Stimulated activated CD8-positive, alpha-beta memory T cell treated with anti-CD3 and anti-CD28 coated beads, Interleukin-4, amount 100 ng/mL, for 1 hour (primary cell): ENCODE results near the gene HLA-DMA.

ENCODE experiments used
- DNase-seq, 2 donors: peaks; one replicate each; pipeline ENCODE4 v3.0.0-alpha.2; 2020; ENCODE audit warnings: low read depth in 2 of 2, low spot score in 1 of 2

The HLA-DMA gene

DNA sequence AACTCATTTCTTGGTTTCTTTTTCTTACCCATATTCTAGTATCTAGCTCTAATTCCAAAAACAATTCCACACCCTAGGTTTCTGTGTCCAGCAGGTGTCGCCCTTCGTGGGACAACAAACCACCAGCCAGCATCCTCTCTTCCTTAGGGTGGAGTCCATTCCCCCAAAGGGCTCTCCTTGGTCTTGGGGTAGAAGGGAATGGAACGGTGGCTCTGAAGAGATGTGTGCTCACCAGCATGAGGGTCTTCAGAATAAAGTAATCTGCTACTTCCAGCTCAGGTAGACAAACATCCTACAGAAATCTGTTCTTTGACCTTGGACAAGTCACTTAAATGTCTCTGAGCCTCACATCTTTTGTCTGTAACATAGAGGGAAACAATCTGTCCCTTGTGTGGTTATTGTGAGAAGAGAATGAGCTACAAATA is 19.2 kb downstream of the HLA-DMA start:
- peak; percentile 60 to 63 for DNase-seq

DNA sequence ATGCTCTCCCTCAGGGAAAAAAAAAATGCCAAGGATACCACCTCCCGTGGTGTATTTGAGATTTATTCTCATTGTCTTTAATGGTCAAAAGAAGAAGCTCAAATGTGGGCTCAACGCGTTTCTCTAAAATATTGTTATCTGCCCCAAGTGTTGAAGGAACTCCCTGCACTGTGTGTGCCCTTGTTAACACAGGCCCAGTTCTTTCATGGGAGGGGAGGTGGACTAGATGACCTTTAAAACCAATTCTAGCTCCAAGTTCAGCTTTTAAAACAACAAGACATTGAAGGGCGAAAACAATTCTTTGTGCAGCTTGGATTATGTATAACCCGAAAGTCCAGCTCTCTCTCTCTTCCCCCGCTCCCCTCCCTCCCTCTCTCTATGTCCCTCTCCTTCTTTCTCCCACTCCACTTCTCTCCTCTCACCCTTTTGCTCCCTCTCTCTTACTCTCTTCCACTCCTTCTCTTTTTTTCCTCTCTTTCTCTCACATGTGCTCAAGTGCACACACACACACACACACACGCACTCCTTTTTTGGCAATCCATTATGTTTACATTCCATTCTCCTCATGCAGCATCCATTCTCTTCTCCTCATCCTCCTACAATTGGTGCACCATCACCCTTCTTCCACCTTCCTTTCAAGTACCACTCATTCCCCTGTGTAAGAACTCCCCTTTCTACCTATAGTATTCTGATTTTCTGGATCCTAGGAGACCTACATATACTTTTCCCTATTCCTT is 20.6 kb downstream of the HLA-DMA start:
- DNase-seq = no peak

DNA sequence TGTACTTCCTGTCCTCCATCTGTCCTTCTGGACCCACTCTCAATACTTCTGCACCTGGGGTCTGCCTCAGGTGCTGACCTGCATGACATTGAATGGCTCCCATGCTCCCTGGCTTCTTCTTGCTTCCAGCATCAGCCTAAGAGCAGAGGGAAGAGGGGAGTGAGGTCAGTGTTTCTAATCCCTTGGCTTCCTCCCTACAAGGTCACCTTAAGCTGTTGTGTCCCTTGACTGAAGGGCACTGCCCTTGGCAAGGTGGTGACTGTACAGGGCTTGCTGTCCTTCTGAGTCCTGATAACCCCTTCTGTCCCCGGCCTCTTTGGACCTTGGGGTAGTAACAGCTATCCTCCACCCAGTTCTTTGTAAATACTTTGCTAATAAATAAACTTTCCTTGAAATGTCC is 21.7 kb downstream of the HLA-DMA start:
- DNase-seq = no peak

DNA sequence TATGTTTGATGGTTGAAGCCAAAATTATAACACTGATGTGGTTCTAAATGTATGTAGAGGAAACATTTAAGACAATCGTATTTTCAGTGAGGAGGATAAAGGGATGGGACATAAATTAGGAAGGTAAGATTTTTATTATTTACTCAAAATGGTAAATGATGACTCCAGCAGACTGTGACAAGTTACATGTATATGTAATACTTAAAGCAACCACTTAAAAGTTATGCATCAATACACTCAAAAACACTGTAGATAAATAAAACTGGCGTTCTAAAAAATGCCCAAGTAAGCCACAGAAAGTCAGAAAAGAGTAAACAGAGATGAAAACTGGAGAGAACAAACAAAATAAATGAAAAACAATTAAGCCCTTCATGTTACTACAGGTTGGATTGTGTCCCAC is 30.8 kb downstream of the HLA-DMA start:
- DNase-seq = no peak

DNA sequence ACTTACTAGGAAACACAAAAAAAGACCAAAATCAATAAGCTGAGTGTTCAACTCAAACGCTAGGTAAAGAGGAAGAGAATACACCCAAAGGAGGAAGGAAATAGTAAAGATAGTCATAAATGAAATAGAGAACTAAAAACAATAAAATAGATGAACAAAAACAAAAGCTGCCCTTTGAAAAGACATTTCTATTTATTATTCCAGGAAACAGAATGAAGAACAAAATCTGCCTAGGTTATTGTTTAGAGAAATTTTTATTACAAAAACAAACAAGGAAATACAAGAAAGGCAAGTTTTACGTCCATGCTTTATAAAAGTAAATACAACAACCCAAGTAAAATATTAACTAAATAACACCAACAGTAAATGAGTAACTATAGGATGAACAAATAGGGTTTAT is 32.2 kb downstream of the HLA-DMA start:
- DNase-seq = no peak

DNA sequence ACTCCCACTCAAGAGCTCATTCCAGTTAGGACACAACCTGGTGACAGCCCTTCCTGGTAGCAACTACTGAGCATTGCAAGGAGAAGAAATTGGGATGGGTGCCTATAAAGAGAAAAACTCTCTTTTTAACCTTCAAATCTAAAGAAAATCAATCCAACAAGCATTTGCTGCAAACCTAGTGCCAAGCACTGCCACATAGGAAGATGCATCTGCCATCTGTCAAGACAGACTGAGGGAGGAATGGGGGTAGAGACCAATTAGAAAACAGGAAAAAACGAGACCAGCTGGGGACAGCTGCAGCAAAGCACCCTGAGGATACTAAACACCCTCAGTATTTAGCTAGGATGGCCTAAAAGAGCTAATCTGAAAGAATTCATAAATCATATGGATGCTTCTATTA is 39.9 kb downstream of the HLA-DMA start:
- DNase-seq = no peak

DNA sequence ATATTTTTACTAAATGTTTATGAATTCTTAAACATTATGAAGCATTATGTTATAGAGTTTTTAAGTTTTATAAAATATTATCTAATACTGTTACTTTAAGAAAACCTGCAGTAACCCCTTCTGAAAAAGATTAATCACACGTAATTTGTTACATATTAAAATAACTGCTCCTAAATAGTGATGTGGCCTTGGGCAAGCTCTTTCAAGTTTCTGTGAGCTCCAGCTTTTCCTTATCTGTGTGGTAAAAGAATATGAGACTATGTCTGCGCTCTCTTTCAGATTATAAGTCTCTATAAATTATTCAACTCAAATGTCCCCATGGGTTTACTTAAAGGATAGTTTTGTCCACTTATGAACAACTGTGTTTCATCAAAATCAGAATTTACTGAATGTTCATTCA is 44.0 kb downstream of the HLA-DMA start:
- DNase-seq = no peak

DNA sequence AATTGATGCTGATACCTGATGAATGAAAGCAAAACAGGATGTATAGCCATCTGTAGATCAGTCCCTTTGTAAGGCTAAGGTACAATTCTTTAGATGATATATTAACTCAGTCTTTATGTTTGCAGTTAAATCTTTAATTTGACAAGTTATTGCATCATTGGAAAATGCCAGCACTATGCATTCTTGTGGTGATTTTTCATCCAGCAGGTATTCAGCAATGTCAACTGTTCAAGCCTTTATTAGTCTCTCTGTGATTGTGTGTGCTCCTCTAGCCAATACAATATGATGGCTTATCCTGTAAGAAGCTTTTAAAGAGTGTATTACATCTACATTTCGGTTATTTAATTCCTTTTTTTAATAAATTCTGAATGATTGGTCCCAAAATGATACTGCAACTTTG is 46.4 kb downstream of the HLA-DMA start:
- DNase-seq = no peak

DNA sequence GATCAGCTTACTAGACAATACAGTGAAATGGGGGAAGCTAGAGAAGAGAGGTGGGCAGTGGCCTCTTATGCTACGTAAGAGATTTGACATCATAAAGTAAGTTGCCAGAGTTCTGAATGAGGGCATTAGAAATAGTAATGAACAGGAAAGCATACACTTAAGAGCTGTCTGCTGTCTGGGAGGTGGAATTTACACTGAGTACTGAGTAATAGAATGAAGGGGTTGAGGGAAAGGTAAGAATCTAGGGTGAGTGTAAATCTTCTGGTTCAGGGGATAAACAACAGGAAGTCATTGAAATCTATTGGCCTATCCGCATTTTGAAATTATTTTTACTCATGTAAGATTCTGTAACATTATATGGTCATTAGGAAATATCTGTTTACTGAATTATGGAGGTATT is 47.8 kb downstream of the HLA-DMA start:
- DNase-seq = no peak

DNA sequence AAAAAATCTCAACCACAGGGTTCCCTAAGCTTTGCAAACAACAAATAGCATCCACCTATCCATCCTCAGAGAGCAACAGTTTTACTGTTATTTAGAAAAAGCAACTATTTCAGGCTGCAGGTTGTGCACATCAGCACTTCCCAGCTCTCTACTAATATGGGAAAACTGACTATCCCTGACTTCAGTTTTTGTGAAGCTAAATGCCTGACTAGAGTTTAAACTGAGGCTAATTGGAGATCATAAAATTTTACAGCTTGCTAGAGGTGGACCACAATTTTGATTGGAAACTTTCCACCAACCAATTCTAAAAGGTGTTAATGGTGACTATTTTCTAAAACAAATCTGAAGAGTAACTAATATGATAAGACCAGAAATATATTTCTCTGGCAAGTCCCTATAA is 48.9 kb downstream of the HLA-DMA start:
- no peak for DNase-seq
